C4-2B (cell line): ENCODE data around the gene ITPR2.

Source experiments
- H3K27ac ChIP-seq: fragments of 450-650 bp; 2 replicates; pipeline ENCODE4 v1.5.1; 2017
- ZFX ChIP-seq: fragments of 450-650 bp; IDR thresholded peaks from 2 replicates; pipeline ENCODE4 v1.6.1; 2017
- TF ChIP-seq, protein P1 (sequence below): fragments of 450-650 bp; conservative IDR thresholded peaks from 2 replicates; pipeline ENCODE4 v1.5.1; 2017; ENCODE audit warnings: mild to moderate bottlenecking

ITPR2 gene

DNA sequence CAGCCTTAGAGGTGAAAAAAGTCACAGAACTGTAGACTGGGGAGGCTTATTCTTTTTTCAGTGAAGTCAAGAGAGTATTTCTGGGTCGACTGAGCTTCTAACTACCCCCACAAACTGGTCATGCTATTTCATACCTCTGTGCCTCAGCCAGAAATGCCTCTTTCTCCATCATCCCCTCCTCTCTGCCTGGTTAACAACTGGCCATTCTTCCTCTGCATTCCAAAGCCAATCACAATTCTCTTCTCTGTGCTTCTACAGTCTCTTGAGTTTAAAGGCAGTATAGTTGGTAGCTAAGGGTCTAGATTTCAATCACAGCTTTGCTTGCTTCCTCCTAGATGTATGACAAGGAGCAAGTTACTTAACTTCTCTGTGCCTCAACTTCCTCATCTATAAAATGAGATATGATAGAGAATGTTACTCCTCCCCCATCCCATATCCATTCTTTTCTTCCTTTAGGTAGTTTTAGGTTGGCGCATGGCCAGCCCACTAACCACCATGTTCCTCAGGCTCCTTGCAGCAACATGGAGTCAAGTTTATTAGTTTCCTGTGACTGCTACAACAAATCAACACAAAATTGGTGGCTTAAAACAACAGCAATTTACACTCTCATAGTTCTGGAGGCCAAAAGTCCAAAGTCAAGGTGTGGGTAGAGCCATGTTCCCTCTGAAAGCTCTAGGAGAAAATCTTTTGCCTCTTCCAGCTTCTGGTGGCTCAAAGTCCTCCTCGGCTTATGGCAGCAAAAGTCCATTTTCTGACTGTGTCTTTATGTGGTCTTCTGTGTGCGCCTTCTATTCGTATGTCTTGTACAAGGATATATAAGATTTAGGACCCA is 62.5 kb downstream of the ITPR2 start:
- TF ChIP-seq ZFX, result no peak
- TF ChIP-seq, protein P1, sequence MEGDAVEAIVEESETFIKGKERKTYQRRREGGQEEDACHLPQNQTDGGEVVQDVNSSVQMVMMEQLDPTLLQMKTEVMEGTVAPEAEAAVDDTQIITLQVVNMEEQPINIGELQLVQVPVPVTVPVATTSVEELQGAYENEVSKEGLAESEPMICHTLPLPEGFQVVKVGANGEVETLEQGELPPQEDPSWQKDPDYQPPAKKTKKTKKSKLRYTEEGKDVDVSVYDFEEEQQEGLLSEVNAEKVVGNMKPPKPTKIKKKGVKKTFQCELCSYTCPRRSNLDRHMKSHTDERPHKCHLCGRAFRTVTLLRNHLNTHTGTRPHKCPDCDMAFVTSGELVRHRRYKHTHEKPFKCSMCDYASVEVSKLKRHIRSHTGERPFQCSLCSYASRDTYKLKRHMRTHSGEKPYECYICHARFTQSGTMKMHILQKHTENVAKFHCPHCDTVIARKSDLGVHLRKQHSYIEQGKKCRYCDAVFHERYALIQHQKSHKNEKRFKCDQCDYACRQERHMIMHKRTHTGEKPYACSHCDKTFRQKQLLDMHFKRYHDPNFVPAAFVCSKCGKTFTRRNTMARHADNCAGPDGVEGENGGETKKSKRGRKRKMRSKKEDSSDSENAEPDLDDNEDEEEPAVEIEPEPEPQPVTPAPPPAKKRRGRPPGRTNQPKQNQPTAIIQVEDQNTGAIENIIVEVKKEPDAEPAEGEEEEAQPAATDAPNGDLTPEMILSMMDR, result no peak
- no peak overlapping the region for H3K27ac ChIP-seq

DNA sequence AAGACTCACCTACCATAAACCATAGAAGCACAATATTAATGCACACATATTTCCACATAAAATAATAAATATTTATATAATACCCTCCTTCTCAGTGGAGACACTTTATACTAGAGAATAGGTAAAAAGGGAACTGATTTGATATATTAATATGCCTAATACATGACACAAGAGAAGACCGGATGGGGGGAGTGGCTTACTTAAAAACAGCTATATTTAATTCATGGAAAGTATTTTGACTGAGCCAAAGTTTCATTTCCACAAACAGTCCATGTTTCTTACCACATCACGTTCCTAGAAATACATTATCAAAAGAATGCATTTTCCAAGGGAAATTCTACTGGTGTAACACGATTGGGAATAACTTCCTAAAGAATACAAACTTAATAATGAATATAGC is 63.4 kb downstream of the ITPR2 start:
- TF ChIP-seq, protein P1, result no peak
- no peak for TF ChIP-seq ZFX
- H3K27ac ChIP-seq, result no peak overlapping the region

DNA sequence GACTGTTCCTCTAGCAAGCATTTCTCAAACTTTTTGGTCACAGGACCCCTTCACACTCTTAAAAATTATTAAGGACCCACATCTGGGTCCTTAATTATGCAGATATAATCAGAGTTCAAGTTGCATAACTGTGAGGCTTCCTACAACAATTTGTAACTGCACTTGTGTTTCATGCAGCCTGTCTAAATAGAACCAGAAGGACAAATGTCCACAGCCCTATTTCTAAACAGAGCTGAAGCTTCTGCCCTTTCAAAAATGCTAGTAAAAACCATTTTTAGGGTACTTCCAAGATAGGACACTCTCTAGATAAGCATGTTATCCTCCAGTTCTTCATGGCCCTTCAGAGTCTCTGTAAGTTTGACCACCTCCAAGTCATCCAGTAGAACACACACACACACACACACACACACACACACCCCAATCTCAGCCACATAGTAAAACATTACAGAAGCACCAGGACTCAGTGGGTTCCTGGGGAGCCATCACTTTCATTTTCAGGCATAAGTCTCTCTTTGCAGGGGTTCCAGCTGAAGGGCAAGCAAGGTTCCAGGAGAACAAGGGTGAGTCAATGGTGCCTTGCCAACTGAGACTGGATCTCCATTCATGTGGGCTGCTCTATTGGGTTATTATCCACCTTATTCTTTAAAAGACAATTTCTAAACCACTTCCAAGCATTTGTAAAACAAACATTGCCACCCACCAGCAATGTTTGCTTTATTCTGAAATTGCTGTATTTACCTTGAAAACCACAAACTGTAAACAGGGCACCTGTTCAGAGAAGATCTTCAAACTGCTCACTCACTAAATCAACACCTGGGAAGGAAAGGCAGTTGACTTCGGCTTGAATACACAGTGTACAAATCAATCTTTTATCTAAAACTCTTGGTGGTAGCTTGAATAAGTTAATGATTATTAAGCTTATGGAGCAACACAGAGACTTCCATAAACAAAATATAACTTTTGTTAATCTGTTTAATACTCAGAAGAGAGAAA is 64.1 kb downstream of the ITPR2 start:
- H3K27ac ChIP-seq, result no peak overlapping the region
- no peak for TF ChIP-seq ZFX
- TF ChIP-seq, protein P1, result no peak

DNA sequence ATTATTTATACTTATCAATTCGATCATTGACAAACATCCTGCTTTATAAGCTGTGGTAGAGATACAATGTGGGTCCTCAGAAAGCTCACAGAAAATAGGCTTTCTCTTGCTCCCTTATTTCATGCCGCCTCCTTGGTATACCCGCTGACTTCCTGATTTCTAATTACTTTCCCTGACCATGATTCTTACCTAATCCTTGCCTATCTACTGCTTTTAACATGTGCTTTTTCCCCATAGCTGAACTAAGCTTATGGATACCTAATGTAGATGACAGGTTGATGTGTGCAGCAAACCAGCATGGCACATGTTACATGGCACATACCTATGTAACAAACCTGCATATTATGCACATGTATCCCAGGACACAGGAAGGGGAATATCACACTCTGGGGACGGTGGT is 65.1 kb downstream of the ITPR2 start:
- no peak overlapping the region for H3K27ac ChIP-seq
- TF ChIP-seq ZFX, result no peak
- TF ChIP-seq, protein P1, result no peak

DNA sequence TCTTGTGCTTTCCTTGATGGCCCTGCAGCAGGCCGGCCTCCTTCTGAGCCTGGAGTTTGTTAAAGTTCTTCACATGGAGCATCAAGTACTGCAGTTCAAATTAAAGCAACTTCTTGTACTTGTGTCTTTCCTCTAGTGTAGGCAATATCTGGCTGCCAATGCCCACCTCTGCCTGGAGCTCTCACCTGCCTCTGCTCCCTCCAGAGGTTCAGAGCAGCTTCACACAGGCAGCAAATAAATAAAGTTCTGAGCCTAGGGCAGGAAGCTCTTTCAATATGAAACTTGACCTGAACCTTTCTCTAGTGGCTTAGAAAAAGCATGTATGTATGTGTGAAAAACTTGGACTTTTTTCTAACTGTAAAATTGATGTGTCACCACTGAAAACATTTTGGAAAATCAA is 65.9 kb downstream of the ITPR2 start:
- no peak overlapping the region for H3K27ac ChIP-seq
- TF ChIP-seq ZFX, result no peak
- TF ChIP-seq, protein P1, result no peak

DNA sequence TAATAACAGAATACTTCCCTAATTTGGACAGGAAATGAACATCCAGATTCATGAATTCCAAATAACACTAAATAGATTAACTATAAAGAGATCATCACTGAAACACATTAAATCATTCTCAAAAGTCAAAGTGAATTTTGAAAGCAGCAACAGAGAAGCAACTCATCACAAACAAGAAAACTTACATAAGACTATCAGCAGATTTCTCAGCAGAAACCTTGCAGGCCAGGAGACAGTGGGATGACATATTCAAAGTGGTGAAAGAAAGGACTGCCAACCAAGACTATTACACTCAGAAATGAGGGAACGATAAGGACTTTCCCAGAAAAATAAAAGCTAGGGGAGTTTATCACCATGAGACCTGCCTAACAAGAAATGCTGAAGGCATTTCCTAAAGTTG is 70.8 kb downstream of the ITPR2 start:
- no peak for TF ChIP-seq ZFX
- TF ChIP-seq, protein P1, result no peak
- H3K27ac ChIP-seq, result no peak overlapping the region

DNA sequence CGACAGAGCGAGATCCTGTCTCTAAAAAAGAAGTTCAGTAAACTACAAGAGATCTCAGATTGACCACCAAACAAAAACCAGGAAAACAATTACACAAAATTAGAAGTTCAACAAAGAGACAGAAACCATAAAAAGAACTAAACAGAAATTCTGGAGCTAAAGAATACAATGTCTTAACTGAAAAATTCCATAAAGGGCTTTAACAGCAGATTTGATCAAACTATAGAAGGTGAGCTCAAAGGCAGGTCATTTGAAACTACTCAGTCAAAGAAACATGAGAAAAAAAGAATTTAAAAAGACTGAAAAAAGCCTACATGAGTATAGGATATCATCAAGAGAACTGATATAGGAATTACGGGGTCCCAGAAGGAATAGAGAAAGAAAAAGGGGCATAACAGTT is 71.2 kb downstream of the ITPR2 start:
- H3K27ac ChIP-seq, result no peak overlapping the region
- TF ChIP-seq, protein P1, result no peak
- TF ChIP-seq ZFX, result no peak
